Heart right ventricle (tissue), 16 donors: ENCODE results near the gene RB1. TPM values are rescaled to one million over a fixed set of nuclear protein-coding genes. Genes with fewer than 3 reads are reported as not detected.

Source experiments
- ATAC-seq, 8 donors: fragments of 200-7000 bp; cut with Tn5 transposase; one replicate each; pipeline ENCODE4 v1.9.1; 2020; ENCODE audit warnings: mild to moderate bottlenecking in 8 of 8, moderate library complexity in 8 of 8, moderate number of reproducible peaks in 1 of 8
- DNase-seq, 2 donors: peaks; one replicate each; pipeline ENCODE4 v3.0.0-alpha.2; 2020
- H3K27ac ChIP-seq, 10 donors: fragments of 200-600 bp; sonication (generic) in 2 of 10; one replicate each; pipeline versions ENCODE4 v1.5.0 to v1.8.0; 2020 to 2022; ENCODE audit warnings: mild to moderate bottlenecking in 3 of 10
- H3K27me3 ChIP-seq, 7 donors: fragments of 200-600 bp; one replicate each; pipeline ENCODE4 v1.8.0; 2021 to 2022; ENCODE audit warnings: mild to moderate bottlenecking in 2 of 7
- H3K36me3 ChIP-seq, 9 donors: fragments of 200-600 bp; sonication (generic) in 1 of 9; one replicate each; pipeline versions ENCODE4 v1.5.0 to v1.8.0; 2020 to 2022; ENCODE audit warnings: mild to moderate bottlenecking in 2 of 9
- H3K4me1 ChIP-seq, 9 donors: fragments of 200-600 bp; sonication (generic) in 1 of 9; one replicate each; pipeline versions ENCODE4 v1.5.0 to v1.8.0; 2020 to 2022; ENCODE audit warnings: mild to moderate bottlenecking in 4 of 9
- H3K4me3 ChIP-seq, 10 donors: fragments of 200-600 bp; sonication (generic) in 2 of 10; one replicate each; pipeline versions ENCODE4 v1.5.0 to v1.8.0; 2020 to 2022; ENCODE audit warnings: mild to moderate bottlenecking in 7 of 10, moderate library complexity in 2 of 10
- H3K9me3 ChIP-seq, 11 donors: fragments of 200-600 bp in 10 of 11; sonication (generic) in 2 of 11; one replicate each; pipeline versions ENCODE4 v1.5.0 to v1.8.0; 2013 to 2022; ENCODE audit warnings: mild to moderate bottlenecking in 2 of 11, control low read depth in 1 of 11, moderate library complexity in 1 of 11
- CTCF ChIP-seq, 9 donors: fragments of 200-600 bp; sonication (generic) in 2 of 9; IDR thresholded peaks; one replicate each; pipeline versions ENCODE4 v1.5.0 to v1.8.0; 2021 to 2022; ENCODE audit warnings: antibody characterized with exemption in 9 of 9, mild to moderate bottlenecking in 5 of 9, moderate library complexity in 1 of 9
- WGBS, 2 donors: extraction: QIAGEN DNeasy Blood & Tissue Kit; methylation state at CpG; one replicate each; pipeline ENCODE4 v1.1.7; 2013; ENCODE audit warnings: inconsistent platforms in 1 of 2; 5-methylcytosine and 5-hydroxymethylcytosine counted together
- intact Hi-C, 10 donors: fragments of 100-400 bp; cut with DNase I; formaldehyde crosslinking; loops; one replicate each; pipeline versions ENCODE4 v1.11.1 to v1.14.2; 2022
- polyA plus RNA-seq, 2 donors: library from polyadenylated mRNA; stranded (reverse); fragments of 200-250 nt; gene quantifications; one replicate each; pipeline ENCODE4 v1.2.3, GENCODE V29; 2013
- total RNA-seq, 10 donors: library from RNA; stranded (reverse); fragmentation: NEBNext Ultra II Directional in 3 of 10; extraction: Animal tissue kit (Norgen Biotek cat#: 25700) in 3 of 10; gene quantifications; one replicate each; pipeline versions ENCODE4 v1.2.1 to v1.2.4, GENCODE V29; 2021 to 2023
- donor health status: Arrhythmogenic right ventricular cardiomyopathy.
- donor health status: ischemic (EF 13 %, LVEDD 7.1; RV severe dilation, severe dysfunction).
- donor health status: healthy with polysubstance abuse.
- donor health status: DM: no; HTN: yes; CAD: no.
- donor health status: DM: no; HTN: no; CAD: no.
- donor health status: ischemic (EF 25% LVEDD 6.9; RV normal size, moderate dysfunction).
- donor health status: ischemic (EF 25% LVEDD 5.7; RV mildly dilated, moderate dysfunction).
- donor health status: healthy.
- donor health status: DM: yes; HTN: yes; CAD: no.
- donor health status: Ischemic cardiomyopathy.
- donor health status: ischemic (EF 35%, LVEDD 5.7; RV mildly dilated, moderate dysfunction).
- donor health status: nonischemic (EF 11% LVEDD 7.7; RV severe dilation, severe dysfunction).
- donor health status: DM: yes; HTN: yes; CAD: no.
- donor health status: PGD.
- donor health status: ischemic (EF 29% LVEDD 5.4; RV normal size, mild dysfunction).
- donor health status: nonischemic (EF 23%, LVEDD 6.1; RV moderate dilation, normal function).

Gene RB1
- total and polyA plus RNA-seq, 12 donors, result 12.1 to 42.0 (median 25.9) TPM

DNA sequence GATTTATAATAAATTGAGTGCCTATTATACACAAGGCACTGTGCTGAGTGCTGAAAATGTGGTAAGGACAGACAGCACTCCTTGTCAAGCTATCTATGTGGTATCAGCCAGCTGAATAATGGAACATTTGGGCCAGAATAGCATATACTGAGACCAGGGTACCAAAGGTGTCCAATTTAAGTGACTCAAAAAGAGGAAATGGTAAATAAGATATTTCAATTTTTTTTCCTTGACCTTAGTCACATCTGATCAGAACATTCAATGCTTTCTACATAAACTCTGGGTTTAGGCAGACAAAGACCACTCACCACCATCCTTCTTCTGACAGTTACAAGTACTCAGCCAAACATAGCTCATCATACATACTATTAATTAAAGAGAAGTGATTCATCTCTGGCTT, 186.1 kb downstream of the RB1 start:
- H3K36me3 ChIP-seq, result peaks cover 0 to 31% (median 0%) of the 10 kb centered on the region in 9 donors
- H3K4me3 ChIP-seq, result no peak overlapping the region
- H3K27ac ChIP-seq, result peak overlapping the region in 4 of 10 donors; percentile 1 to 90 (median 48)
- DNase-seq (no peak), ATAC-seq (no peak)
- peaks cover 0 to 8% (median 0%) of the 10 kb centered on the region in 11 donors for H3K9me3 ChIP-seq
- no peak for TF ChIP-seq CTCF (IDR thresholded peaks at IDR 0.05)
- intact Hi-C loops, result loop anchor here in 5 of 10 donors (5.0 to 10.0 kb wide), 5 partner anchors 42 to 85 kb away; no protein-coding TSS in a partner anchor
- H3K27me3 ChIP-seq, result no peaks in the 10 kb centered on the region
- H3K4me1 ChIP-seq, result peaks cover 0 to 63% (median 31%) of the 10 kb centered on the region in 9 donors

- ATAC-seq, result no peak
- H3K4me1 ChIP-seq, result peaks cover 0 to 67% (median 34%) of the 10 kb centered on the region in 9 donors
- DNase-seq, result no peak
- H3K36me3 ChIP-seq, result peaks cover 0 to 31% (median 0%) of the 10 kb centered on the region in 9 donors
- peaks cover 0 to 8% (median 0%) of the 10 kb centered on the region in 11 donors for H3K9me3 ChIP-seq
- peak overlapping the region in 6 of 10 donors; percentile 1 to 90 (median 10) for H3K27ac ChIP-seq
- no peak overlapping the region for H3K4me3 ChIP-seq
- no peak for TF ChIP-seq CTCF (IDR thresholded peaks at IDR 0.05)
- intact Hi-C loops, result loop anchor here in 4 of 10 donors (5.0 to 10.0 kb wide), 4 partner anchors 43 to 85 kb away; no protein-coding TSS in a partner anchor
- 98 to 99% methylated on average over 3 of the region's 3 CpGs for WGBS, 2 donors
- H3K27me3 ChIP-seq, result no peaks in the 10 kb centered on the region
Measured at GRCh38 chr13:48490241-48490640, 186.7 kb downstream of the RB1 start.

GRCh38 chr13:48491423-48492095, 188.0 kb downstream of the RB1 start:
- ATAC-seq, result no peak
- Histone ChIP-seq H3K4me3 (peak overlapping the region in 7 of 10 donors; percentile 12 to 51 (median 40)), H3K27me3 (no peaks in the 10 kb centered on the region), H3K27ac (peak overlapping the region; percentile 24 to 90 (median 74)), H3K9me3 (peaks cover 0 to 8% (median 0%) of the 10 kb centered on the region in 11 donors), H3K4me1 (peaks cover 0 to 73% (median 37%) of the 10 kb centered on the region in 9 donors), H3K36me3 (peaks cover 0 to 37% (median 0%) of the 10 kb centered on the region in 9 donors)
- DNase-seq, result no peak
- TF ChIP-seq CTCF (IDR thresholded peaks at IDR 0.05), result no peak
- intact Hi-C loops, result loop anchor here in 4 of 10 donors (5.0 to 10.0 kb wide), 4 partner anchors 44 to 87 kb away; no protein-coding TSS in a partner anchor

DNA sequence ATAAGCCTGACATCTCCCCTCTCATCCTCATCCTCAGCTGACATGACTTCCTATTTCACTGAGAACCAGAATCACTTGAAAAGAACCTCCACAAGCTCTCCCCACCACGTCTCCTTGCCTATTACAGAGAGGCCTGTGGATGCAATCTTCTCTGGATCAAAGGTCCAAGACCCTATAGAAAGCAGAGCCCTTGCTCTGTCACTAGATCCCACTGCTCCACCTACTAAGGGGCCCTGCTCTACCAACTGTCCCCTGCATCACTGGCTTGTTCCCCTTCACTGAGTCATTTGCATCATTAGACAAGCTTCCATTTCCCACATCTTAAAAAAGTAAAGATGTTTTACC, 188.5 kb downstream of the RB1 start:
- TF ChIP-seq CTCF (IDR thresholded peaks at IDR 0.05), result no peak
- H3K36me3 ChIP-seq, result peaks cover 0 to 37% (median 0%) of the 10 kb centered on the region in 9 donors
- H3K27me3 ChIP-seq, result no peaks in the 10 kb centered on the region
- peak overlapping the region; percentile 24 to 90 (median 74) for H3K27ac ChIP-seq
- H3K9me3 ChIP-seq, result peaks cover 0 to 8% (median 0%) of the 10 kb centered on the region in 11 donors
- H3K4me1 ChIP-seq, result peaks cover 0 to 76% (median 37%) of the 10 kb centered on the region in 9 donors
- DNase-seq, result no peak
- 43 to 79% methylated on average over 1 of the region's 1 CpG for WGBS, 2 donors
- peak overlapping the region in 9 of 10 donors; percentile 12 to 51 (median 38) for H3K4me3 ChIP-seq
- peak; percentile 22 to 63 (median 47) for ATAC-seq
- intact Hi-C loops, result loop anchor here in 4 of 10 donors (5.0 to 10.0 kb wide), 4 partner anchors 45 to 87 kb away; no protein-coding TSS in a partner anchor
